ENCODE data around the gene RNASE2. TPM values are rescaled to one million over a fixed set of nuclear protein-coding genes. Genes with fewer than 3 reads are reported as not detected.

RNASE2 gene
- total RNA-seq, 6 donors from 2014 or later = 1.3 to 8.3 (median 4.9) TPM; not detected in 1

DNA sequence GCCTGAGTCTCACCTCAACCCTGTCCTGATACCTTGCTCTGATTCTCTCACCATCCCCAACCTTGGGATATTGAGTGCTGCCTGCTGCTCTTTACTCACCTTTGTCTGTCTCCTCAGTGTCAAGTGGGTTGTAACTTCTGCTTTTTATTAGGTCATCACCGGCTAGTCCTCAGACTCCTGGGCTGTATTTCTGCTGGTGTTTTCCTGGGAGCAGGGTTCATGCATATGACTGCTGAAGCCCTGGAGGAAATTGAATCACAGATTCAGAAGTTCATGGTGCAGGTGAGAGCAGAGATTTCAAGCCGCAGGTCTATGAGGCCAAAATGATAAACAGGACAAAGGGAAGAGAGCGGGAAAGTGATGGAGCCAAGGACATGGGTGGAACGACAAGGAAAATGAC is 44.3 kb downstream of the RNASE2 start:
- 78 to 87% methylated on average over 4 of the region's 4 CpGs for WGBS, 2 donors
- TF ChIP-seq EP300 (IDR thresholded peaks at IDR 0.05) (no peak), POLR2A (IDR thresholded peaks at IDR 0.05) (no peak), POLR2AphosphoS5 (IDR thresholded peaks at IDR 0.05) (no peak)
- TF ChIP-seq, protein P1, sequence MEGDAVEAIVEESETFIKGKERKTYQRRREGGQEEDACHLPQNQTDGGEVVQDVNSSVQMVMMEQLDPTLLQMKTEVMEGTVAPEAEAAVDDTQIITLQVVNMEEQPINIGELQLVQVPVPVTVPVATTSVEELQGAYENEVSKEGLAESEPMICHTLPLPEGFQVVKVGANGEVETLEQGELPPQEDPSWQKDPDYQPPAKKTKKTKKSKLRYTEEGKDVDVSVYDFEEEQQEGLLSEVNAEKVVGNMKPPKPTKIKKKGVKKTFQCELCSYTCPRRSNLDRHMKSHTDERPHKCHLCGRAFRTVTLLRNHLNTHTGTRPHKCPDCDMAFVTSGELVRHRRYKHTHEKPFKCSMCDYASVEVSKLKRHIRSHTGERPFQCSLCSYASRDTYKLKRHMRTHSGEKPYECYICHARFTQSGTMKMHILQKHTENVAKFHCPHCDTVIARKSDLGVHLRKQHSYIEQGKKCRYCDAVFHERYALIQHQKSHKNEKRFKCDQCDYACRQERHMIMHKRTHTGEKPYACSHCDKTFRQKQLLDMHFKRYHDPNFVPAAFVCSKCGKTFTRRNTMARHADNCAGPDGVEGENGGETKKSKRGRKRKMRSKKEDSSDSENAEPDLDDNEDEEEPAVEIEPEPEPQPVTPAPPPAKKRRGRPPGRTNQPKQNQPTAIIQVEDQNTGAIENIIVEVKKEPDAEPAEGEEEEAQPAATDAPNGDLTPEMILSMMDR (IDR thresholded peaks at IDR 0.05) = no peak

DNA sequence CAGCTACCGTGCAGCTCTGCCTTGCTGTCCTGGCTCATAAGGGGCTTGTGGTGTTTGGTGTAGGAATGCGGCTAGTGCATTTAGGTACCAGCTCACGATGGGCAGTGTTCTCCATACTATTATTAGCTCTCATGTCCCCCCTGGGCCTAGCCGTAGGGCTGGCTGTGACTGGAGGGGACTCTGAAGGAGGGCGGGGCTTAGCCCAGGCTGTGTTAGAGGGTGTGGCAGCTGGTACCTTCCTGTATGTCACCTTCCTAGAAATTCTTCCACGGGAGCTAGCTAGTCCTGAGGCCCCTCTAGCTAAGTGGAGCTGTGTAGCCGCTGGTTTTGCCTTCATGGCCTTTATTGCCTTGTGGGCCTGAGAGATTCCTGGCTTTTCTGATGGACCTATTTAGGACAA is 45.9 kb downstream of the RNASE2 start:
- WGBS, 2 donors = 36 to 75% methylated on average over 2 to 7 of the region's 7 CpGs
- H3K27me3 ChIP-seq = no peaks in the 10 kb centered on the region
- ATAC-seq (ENCODE audit: low FRiP score in 2 of 2) (no peak), DNase-seq (no peak)
- no peak overlapping the region for H3K27ac ChIP-seq
- no peaks in the 10 kb centered on the region for H3K9me3 ChIP-seq
- no peaks in the 10 kb centered on the region for H3K4me1 ChIP-seq
- TF ChIP-seq, protein P1 (IDR thresholded peaks at IDR 0.05) = no peak
- no peak for TF ChIP-seq POLR2AphosphoS5 (IDR thresholded peaks at IDR 0.05)
- no peak for TF ChIP-seq POLR2A (IDR thresholded peaks at IDR 0.05)
- TF ChIP-seq EP300 (IDR thresholded peaks at IDR 0.05) = no peak
- no peak overlapping the region for H3K4me3 ChIP-seq
- peaks cover 8 to 11% (median 9%) of the 10 kb centered on the region in 4 donors for H3K36me3 ChIP-seq

More for the DNA sequence above, 44.3 kb downstream of the RNASE2 start:
- H3K4me1 ChIP-seq = no peaks in the 10 kb centered on the region
- ATAC-seq (ENCODE audit: low FRiP score in 2 of 2) (no peak), DNase-seq (no peak)
- peaks cover 24 to 27% (median 26%) of the 10 kb centered on the region in 4 donors for H3K36me3 ChIP-seq
- no peaks in the 10 kb centered on the region for H3K9me3 ChIP-seq
- H3K27me3 ChIP-seq = no peaks in the 10 kb centered on the region
- no peak overlapping the region for H3K27ac ChIP-seq
- H3K4me3 ChIP-seq = no peak overlapping the region

DNA sequence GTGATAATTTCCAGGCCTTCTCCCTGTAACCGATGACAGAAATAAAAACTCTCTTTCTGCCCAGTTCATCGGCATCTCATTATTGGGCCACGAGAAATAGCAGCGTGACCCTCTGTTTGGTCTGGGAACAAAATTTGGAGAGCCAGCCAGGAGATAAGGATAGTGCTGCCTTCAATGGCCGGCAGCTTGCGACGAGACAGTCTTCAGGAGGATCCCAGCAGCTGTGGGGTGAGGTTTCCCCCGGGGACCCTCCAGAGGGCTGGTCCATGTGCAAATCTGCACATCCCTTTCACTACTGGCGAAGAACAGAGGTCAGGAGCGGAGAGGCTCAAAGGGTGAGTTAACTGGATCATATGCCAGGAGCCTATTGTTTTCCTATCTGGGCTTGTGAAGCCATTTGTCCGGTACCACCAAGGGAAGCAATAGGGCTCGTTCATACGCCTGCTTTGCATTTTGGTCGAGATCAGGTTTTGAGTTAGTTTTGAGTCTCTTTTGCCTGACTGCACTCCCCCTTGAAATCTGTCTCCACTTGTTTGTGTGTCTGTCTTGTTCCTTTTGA is 48.6 kb downstream of the RNASE2 start:
- Histone ChIP-seq H3K4me3 (no peak overlapping the region), H3K27me3 (no peaks in the 10 kb centered on the region), H3K4me1 (no peaks in the 10 kb centered on the region), H3K27ac (no peak overlapping the region), H3K9me3 (no peaks in the 10 kb centered on the region), H3K36me3 (no peaks in the 10 kb centered on the region)
- 88 to 89% methylated on average over 14 of the region's 14 CpGs for WGBS, 2 donors
- DNase-seq = no peak
- no peak for ATAC-seq (ENCODE audit: low FRiP score in 2 of 2)
- TF ChIP-seq POLR2A (IDR thresholded peaks at IDR 0.05) (no peak), POLR2AphosphoS5 (IDR thresholded peaks at IDR 0.05) (no peak), EP300 (IDR thresholded peaks at IDR 0.05) (no peak)
- TF ChIP-seq, protein P1 (IDR thresholded peaks at IDR 0.05) = no peak

Small RNA genes lying within 50 kb of the gene (small RNA-seq; reads per million reads assigned to genes)
- 0 reads per million in 4 donors for gene RN7SL189P

Other genes with a start within 250 kb of the RNASE2 start
- gene EDDM3A, start 209.6 kb upstream of the RNASE2 start, total RNA-seq = not detected
- not detected for gene EDDM3B, start 187.1 kb upstream of the RNASE2 start, total RNA-seq
- 10 to 100 TPM in 4 of 6 donors, 1 to 10 TPM in 2; 3.0 to 29.9 (median 15.2) TPM for gene RNASE6, start 174.2 kb upstream of the RNASE2 start, total RNA-seq
- 1,000 to 10,000 TPM in 2 of 6 donors, 100 to 1,000 TPM in 4; 229 to 1,558 (median 860) TPM for gene RNASE1, start 152.6 kb upstream of the RNASE2 start, total RNA-seq
- gene RNASE3, start 64.1 kb upstream of the RNASE2 start, total RNA-seq = under 1 TPM in 3 of 6 donors, not detected in 3; 0.43 to 0.76 (median 0.51) TPM
- gene METTL17, start 34.5 kb downstream of the RNASE2 start, total RNA-seq = 100 to 1,000 TPM in 1 of 6 donors, 10 to 100 TPM in 5; 39.2 to 202 (median 59.4) TPM
- gene SLC39A2, start 43.8 kb downstream of the RNASE2 start, total RNA-seq = under 1 TPM in 1 of 6 donors, not detected in 5; 0.30 TPM
- 100 to 1,000 TPM in 2 of 6 donors, 10 to 100 TPM in 4; 69.7 to 280 (median 90.8) TPM for gene NDRG2, start 69.6 kb downstream of the RNASE2 start, total RNA-seq
- not detected for gene TPPP2, start 74.7 kb downstream of the RNASE2 start, total RNA-seq
- not detected for gene RNASE13, start 79.3 kb downstream of the RNASE2 start, total RNA-seq
- gene RNASE7, start 86.9 kb downstream of the RNASE2 start, total RNA-seq = not detected
- gene RNASE8, start 102.3 kb downstream of the RNASE2 start, total RNA-seq = not detected
- gene ARHGEF40, start 114.8 kb downstream of the RNASE2 start, total RNA-seq = 10 to 100 TPM; 24.8 to 74.4 (median 36.0) TPM
- gene ZNF219, start 143.2 kb downstream of the RNASE2 start, total RNA-seq = 10 to 100 TPM; 46.1 to 97.5 (median 56.3) TPM
- gene TMEM253, start 145.6 kb downstream of the RNASE2 start, total RNA-seq = 1 to 10 TPM in 2 of 6 donors, under 1 TPM in 1, not detected in 3; 0.94 to 3.4 (median 1.4) TPM
- not detected for gene OR5AU1, start 200.6 kb downstream of the RNASE2 start, total RNA-seq

All from upper lobe of left lung (tissue), 6 donors.